A204.1 (cell line): ENCODE measurements around the gene STK40.
A peak's percentile ranks its signal among the peaks of the same experiment; 100 is the strongest.

ENCODE experiments used
- FAIRE-seq: peaks from 2 replicates; lab custom pipeline; 2012; peaks lifted over from hg19 to GRCh38; lab: Jason Lieb, UNC

STK40 gene

GRCh38 chr1:36397378-36398230 is 11.9 kb upstream of the STK40 start, which contains the start of gene LSM10:
LSM10 (minus strand) TSS chr1:36397908; CDS start chr1:36394129, 3,779 bp downstream.
- peak; percentile 65 for FAIRE-seq

- FAIRE-seq, result no peak
Measured at GRCh38 chr1:36397083-36397377, 11.3 kb upstream of the STK40 start.

GRCh38 chr1:36396359-36396758 is 10.6 kb upstream of the STK40 start:
- FAIRE-seq, result no peak

- FAIRE-seq, result no peak
Measured at GRCh38 chr1:36393686-36394085, 8.0 kb upstream of the STK40 start.

GRCh38 chr1:36392836-36393235 is 7.1 kb upstream of the STK40 start:
- FAIRE-seq, result no peak

GRCh38 chr1:36391271-36391670 is 5.5 kb upstream of the STK40 start:
- FAIRE-seq, result no peak

- no peak for FAIRE-seq
Measured at GRCh38 chr1:36390411-36390810, 4.7 kb upstream of the STK40 start.

GRCh38 chr1:36389999-36390398 is 4.3 kb upstream of the STK40 start:
- no peak for FAIRE-seq

GRCh38 chr1:36389261-36389660 is 3.5 kb upstream of the STK40 start:
- no peak for FAIRE-seq

- no peak for FAIRE-seq
Measured at GRCh38 chr1:36387141-36387949, 1.6 kb upstream of the STK40 start.

- peak; percentile 93 for FAIRE-seq
Measured at GRCh38 chr1:36386265-36387140, 779 bp upstream of the STK40 start.

GRCh38 chr1:36384542-36385409 is 948 bp downstream of the STK40 start:
- no peak for FAIRE-seq

- FAIRE-seq, result no peak
Measured at GRCh38 chr1:36383240-36383639, 2.5 kb downstream of the STK40 start.

- FAIRE-seq, result no peak
Measured at GRCh38 chr1:36382669-36383068, 3.1 kb downstream of the STK40 start.

GRCh38 chr1:36382231-36382630 is 3.5 kb downstream of the STK40 start:
- no peak for FAIRE-seq

GRCh38 chr1:36381405-36381804 is 4.3 kb downstream of the STK40 start:
- FAIRE-seq, result no peak

GRCh38 chr1:36380782-36381181 is 4.9 kb downstream of the STK40 start:
- no peak for FAIRE-seq

- no peak for FAIRE-seq
Measured at GRCh38 chr1:36380143-36380619, 5.5 kb downstream of the STK40 start.

- no peak for FAIRE-seq
Measured at GRCh38 chr1:36377791-36378492, 7.8 kb downstream of the STK40 start.

- no peak for FAIRE-seq
Measured at GRCh38 chr1:36372617-36373016, 13.1 kb downstream of the STK40 start.
